Measurements from ENCODE around the gene PHF21A.

- no peak for TF ChIP-seq CTCF (IDR thresholded peaks at IDR 0.05; ENCODE audit: borderline replicate concordance, extremely low read depth, low read length, poor library complexity, severe bottlenecking)
- TF ChIP-seq EZH2 (IDR thresholded peaks at IDR 0.05; ENCODE audit: borderline replicate concordance, low read depth, low read length, severe bottlenecking): no peak
Measured at GRCh38 chr11:46075168-46075567, 46.1 kb downstream of the PHF21A start.

All from DND-41 (cell line).